Measurements from ENCODE around the gene SLC25A18.

- no peak for TF ChIP-seq CTCF (conservative IDR thresholded peaks at IDR 0.05; ENCODE audit: low read length)
- TF ChIP-seq EZH2phosphoT487 (IDR thresholded peaks at IDR 0.05; ENCODE audit: borderline replicate concordance, low read depth, low read length) = no peak
Measured at GRCh38 chr22:17612057-17612456, 48.8 kb downstream of the SLC25A18 start.

Data from OCI-LY7 (cell line).